ENCODE data around the gene ELMO3. TPM values are rescaled to one million over a fixed set of nuclear protein-coding genes. Genes with fewer than 3 reads are reported as not detected.
A peak's percentile ranks its signal among the peaks of the same experiment; 100 is the strongest.

The ELMO3 gene
- total and polyA plus RNA-seq, 2 of the 13 experiments (the other 11 are each of a cell fraction or from before 2014, with no cell fraction given), result 2.6 to 4.0 TPM

DNA sequence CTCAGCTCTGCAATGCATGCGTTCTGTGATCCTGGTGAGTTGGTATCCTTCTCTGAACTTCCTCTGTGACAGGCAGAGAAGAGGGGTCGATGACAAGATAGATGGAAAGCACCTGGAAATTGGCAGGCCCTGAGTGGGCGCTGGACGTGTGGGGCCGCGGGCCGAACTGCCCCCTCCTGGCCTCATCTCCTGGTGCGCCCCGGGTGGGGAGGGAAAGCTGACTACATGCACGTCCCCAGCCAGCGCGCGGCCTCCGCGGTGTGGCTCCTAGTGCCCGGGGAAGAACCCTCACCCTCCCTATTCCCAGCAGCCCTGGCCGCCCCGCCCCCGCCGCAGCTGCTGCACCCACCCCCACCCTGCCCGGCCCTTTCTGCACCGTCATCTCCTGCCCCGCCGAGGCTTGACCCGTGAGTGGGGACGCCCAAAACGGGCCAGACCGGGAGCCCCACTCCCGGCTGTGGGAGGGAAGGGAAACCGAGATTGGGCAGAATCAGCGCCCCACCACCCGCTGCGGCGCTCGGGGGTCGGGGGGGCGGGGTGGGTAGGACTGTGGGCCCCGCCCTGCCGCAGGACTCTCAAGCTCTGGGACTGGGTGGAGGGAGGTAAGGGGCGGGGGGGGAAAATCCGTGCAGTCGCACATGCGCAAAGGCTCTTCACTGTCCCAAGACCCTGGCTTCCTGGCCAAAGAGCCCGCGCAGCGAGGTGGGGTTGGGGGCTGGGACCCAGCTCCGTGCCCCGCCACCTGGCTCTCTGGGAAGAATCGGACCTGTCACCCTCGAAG is 28.6 kb upstream of the ELMO3 start, which contains the start of gene NOL3 (continued):
- TF ChIP-seq, protein P1, sequence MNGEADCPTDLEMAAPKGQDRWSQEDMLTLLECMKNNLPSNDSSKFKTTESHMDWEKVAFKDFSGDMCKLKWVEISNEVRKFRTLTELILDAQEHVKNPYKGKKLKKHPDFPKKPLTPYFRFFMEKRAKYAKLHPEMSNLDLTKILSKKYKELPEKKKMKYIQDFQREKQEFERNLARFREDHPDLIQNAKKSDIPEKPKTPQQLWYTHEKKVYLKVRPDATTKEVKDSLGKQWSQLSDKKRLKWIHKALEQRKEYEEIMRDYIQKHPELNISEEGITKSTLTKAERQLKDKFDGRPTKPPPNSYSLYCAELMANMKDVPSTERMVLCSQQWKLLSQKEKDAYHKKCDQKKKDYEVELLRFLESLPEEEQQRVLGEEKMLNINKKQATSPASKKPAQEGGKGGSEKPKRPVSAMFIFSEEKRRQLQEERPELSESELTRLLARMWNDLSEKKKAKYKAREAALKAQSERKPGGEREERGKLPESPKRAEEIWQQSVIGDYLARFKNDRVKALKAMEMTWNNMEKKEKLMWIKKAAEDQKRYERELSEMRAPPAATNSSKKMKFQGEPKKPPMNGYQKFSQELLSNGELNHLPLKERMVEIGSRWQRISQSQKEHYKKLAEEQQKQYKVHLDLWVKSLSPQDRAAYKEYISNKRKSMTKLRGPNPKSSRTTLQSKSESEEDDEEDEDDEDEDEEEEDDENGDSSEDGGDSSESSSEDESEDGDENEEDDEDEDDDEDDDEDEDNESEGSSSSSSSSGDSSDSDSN (CRISPR knock-in tag; IDR thresholded peaks at IDR 0.05), result peak; percentile 55; the same call in 1 of the 2 replicates
- TF ChIP-seq POLR2AphosphoS5 (IDR thresholded peaks at IDR 0.05; ENCODE audit: low read depth, low read length) (peak; percentile 81), MXD4 (CRISPR knock-in tag; IDR thresholded peaks at IDR 0.05) (no peak), ZBTB38 (CRISPR knock-in tag; IDR thresholded peaks at IDR 0.05) (peak; percentile 77), PITX1 (CRISPR knock-in tag; IDR thresholded peaks at IDR 0.05) (no peak; the same call in 1 of the 2 replicates), ZNF3 (CRISPR knock-in tag; IDR thresholded peaks at IDR 0.05) (no peak), ZIK1 (CRISPR knock-in tag; IDR thresholded peaks at IDR 0.05; ENCODE audit: borderline replicate concordance, low read depth) (0 out of 2 replicates have a peak, but pooled peaks have one; percentile 10), MTF2 (CRISPR knock-in tag; IDR thresholded peaks at IDR 0.05; ENCODE audit: borderline replicate concordance) (no peak), RFX5 (IDR thresholded peaks at IDR 0.05; ENCODE audit: low read depth, low read length) (no peak), ZNF446 (CRISPR knock-in tag; IDR thresholded peaks at IDR 0.05) (no peak; the same call in 1 of the 2 replicates), ZNF839 (CRISPR knock-in tag; IDR thresholded peaks at IDR 0.05; ENCODE audit: borderline replicate concordance) (no peak), TSC22D2 (CRISPR knock-in tag; IDR thresholded peaks at IDR 0.05; ENCODE audit: borderline replicate concordance) (no peak), RFXANK (CRISPR knock-in tag; IDR thresholded peaks at IDR 0.05) (no peak), SRSF9 (IDR thresholded peaks at IDR 0.05; ENCODE audit: borderline replicate concordance, insufficient read depth, low read depth, low read length, poor library complexity, severe bottlenecking) (no peak), ZNF441 (CRISPR knock-in tag; IDR thresholded peaks at IDR 0.05; ENCODE audit: borderline replicate concordance) (no peak; the same call in 1 of the 2 replicates), ZNF749 (CRISPR knock-in tag; IDR thresholded peaks at IDR 0.05; ENCODE audit: borderline replicate concordance) (no peak), AKAP8 (CRISPR knock-in tag; IDR thresholded peaks at IDR 0.05) (peak; percentile 80; the same call in 1 of the 2 replicates), HOXA9 (CRISPR knock-in tag; IDR thresholded peaks at IDR 0.05; ENCODE audit: borderline replicate concordance) (no peak), MAFG (CRISPR knock-in tag; IDR thresholded peaks at IDR 0.05) (0 out of 2 replicates have a peak, but pooled peaks have one; percentile 31), ZNF878 (CRISPR knock-in tag; IDR thresholded peaks at IDR 0.05) (no peak)
- TF ChIP-seq, protein P2, sequence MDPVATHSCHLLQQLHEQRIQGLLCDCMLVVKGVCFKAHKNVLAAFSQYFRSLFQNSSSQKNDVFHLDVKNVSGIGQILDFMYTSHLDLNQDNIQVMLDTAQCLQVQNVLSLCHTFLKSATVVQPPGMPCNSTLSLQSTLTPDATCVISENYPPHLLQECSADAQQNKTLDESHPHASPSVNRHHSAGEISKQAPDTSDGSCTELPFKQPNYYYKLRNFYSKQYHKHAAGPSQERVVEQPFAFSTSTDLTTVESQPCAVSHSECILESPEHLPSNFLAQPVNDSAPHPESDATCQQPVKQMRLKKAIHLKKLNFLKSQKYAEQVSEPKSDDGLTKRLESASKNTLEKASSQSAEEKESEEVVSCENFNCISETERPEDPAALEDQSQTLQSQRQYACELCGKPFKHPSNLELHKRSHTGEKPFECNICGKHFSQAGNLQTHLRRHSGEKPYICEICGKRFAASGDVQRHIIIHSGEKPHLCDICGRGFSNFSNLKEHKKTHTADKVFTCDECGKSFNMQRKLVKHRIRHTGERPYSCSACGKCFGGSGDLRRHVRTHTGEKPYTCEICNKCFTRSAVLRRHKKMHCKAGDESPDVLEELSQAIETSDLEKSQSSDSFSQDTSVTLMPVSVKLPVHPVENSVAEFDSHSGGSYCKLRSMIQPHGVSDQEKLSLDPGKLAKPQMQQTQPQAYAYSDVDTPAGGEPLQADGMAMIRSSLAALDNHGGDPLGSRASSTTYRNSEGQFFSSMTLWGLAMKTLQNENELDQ (CRISPR knock-in tag; IDR thresholded peaks at IDR 0.05; ENCODE audit: borderline replicate concordance), result no peak
- TF ChIP-seq, protein P3, sequence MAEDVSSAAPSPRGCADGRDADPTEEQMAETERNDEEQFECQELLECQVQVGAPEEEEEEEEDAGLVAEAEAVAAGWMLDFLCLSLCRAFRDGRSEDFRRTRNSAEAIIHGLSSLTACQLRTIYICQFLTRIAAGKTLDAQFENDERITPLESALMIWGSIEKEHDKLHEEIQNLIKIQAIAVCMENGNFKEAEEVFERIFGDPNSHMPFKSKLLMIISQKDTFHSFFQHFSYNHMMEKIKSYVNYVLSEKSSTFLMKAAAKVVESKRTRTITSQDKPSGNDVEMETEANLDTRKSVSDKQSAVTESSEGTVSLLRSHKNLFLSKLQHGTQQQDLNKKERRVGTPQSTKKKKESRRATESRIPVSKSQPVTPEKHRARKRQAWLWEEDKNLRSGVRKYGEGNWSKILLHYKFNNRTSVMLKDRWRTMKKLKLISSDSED (CRISPR knock-in tag; IDR thresholded peaks at IDR 0.05), result no peak

Data from HepG2 (cell line).